Liver (tissue), 3 donors: ENCODE results near the gene CZIB.

Experiments
- ATF3 ChIP-seq: IDR thresholded peaks from 2 replicates; pipeline ENCODE4 v1.6.1; 2016; ENCODE audit warnings: antibody characterized with exemption
- CTCF ChIP-seq: fragments of 150-350 bp; IDR thresholded peaks from 2 replicates; pipeline ENCODE4 v1.5.1; 2017; ENCODE audit warnings: improper control_type of control experiment, low read depth, low read length; ENCODE audit not compliant: missing input control
- JUND ChIP-seq, 2 donors: IDR thresholded peaks; 2 replicates each; pipeline ENCODE4 v1.6.1; 2016; ENCODE audit warnings: antibody characterized with exemption in 2 of 2
- MAX ChIP-seq: IDR thresholded peaks from 2 replicates; pipeline ENCODE4 v1.6.1; 2016; ENCODE audit warnings: antibody characterized with exemption
- RAD21 ChIP-seq, 2 donors: IDR thresholded peaks; 2 replicates each; pipeline ENCODE4 v1.6.1; 2016; ENCODE audit warnings: antibody characterized with exemption in 2 of 2, mild to moderate bottlenecking in 2 of 2
- SP1 ChIP-seq: IDR thresholded peaks from 2 replicates; pipeline ENCODE4 v1.6.1; 2018; ENCODE audit warnings: antibody characterized with exemption, mild to moderate bottlenecking
- TAF1 ChIP-seq: conservative IDR thresholded peaks from 2 replicates; pipeline ENCODE4 v1.6.1; 2016; ENCODE audit warnings: antibody characterized with exemption, mild to moderate bottlenecking
- YY1 ChIP-seq: IDR thresholded peaks from 2 replicates; pipeline ENCODE4 v1.6.1; 2016; ENCODE audit warnings: antibody characterized with exemption, mild to moderate bottlenecking
- ZBTB33 ChIP-seq: IDR thresholded peaks from 2 replicates; pipeline ENCODE4 v1.6.1; 2016; ENCODE audit warnings: antibody characterized with exemption
- TF ChIP-seq, protein P1 (sequence below): IDR thresholded peaks from 2 replicates; pipeline ENCODE4 v1.6.1; 2016; ENCODE audit warnings: antibody characterized with exemption, mild to moderate bottlenecking
- donor health status: healthy.
- donor health status: healthy.

DNA sequence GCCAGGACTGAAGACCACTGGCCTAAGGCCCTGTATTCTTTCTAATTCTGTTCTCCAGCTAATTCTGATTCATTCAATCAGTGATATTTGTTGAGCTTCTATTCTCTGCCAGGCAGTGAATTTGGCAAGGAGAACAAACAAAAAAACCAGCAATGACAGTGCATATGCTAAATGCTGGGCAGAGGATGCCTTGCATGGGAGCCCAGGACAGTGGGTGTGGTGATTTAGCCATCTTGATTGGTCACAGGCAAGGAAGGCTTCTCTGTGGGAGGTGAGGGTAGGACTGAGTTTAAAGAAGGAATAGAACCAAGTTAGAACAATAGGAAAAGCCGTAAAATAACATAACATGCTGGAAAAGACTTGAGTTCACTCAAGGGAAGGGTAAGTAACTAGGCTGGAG is 33.0 kb downstream of the CZIB start:
- TF ChIP-seq YY1 (no peak), CTCF (no peak), TAF1 (no peak), JUND (IDR thresholded peaks at IDR 0.05) (no peak), RAD21 (IDR thresholded peaks at IDR 0.05) (no peak), ATF3 (no peak), MAX (no peak), SP1 (no peak), ZBTB33 (no peak)
- TF ChIP-seq, protein P1, sequence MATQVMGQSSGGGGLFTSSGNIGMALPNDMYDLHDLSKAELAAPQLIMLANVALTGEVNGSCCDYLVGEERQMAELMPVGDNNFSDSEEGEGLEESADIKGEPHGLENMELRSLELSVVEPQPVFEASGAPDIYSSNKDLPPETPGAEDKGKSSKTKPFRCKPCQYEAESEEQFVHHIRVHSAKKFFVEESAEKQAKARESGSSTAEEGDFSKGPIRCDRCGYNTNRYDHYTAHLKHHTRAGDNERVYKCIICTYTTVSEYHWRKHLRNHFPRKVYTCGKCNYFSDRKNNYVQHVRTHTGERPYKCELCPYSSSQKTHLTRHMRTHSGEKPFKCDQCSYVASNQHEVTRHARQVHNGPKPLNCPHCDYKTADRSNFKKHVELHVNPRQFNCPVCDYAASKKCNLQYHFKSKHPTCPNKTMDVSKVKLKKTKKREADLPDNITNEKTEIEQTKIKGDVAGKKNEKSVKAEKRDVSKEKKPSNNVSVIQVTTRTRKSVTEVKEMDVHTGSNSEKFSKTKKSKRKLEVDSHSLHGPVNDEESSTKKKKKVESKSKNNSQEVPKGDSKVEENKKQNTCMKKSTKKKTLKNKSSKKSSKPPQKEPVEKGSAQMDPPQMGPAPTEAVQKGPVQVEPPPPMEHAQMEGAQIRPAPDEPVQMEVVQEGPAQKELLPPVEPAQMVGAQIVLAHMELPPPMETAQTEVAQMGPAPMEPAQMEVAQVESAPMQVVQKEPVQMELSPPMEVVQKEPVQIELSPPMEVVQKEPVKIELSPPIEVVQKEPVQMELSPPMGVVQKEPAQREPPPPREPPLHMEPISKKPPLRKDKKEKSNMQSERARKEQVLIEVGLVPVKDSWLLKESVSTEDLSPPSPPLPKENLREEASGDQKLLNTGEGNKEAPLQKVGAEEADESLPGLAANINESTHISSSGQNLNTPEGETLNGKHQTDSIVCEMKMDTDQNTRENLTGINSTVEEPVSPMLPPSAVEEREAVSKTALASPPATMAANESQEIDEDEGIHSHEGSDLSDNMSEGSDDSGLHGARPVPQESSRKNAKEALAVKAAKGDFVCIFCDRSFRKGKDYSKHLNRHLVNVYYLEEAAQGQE: no peak
